Left lobe of liver (tissue), 1 donor: Measurements from ENCODE around the gene MUC15. TPM values are rescaled to one million over a fixed set of nuclear protein-coding genes. Genes with fewer than 3 reads are reported as not detected.

Experiments
- total RNA-seq: library from RNA; stranded (reverse); gene quantifications from one replicate; pipeline ENCODE4 v1.2.1, GENCODE V29; 2021
- donor health status: DM: no; HTN: yes; CAD: no.

Gene MUC15
- total RNA-seq, 1 donor from 2014 or later, result not detected

Other genes starting within 250 kb of the MUC15 start
- gene ANO3, start 240.1 kb downstream of the MUC15 start, total RNA-seq, result 2.6 TPM
- 0.20 TPM for gene SLC5A12, start 149.8 kb upstream of the MUC15 start, total RNA-seq